ENCODE results near the gene DHTKD1. TPM values are rescaled to one million over a fixed set of nuclear protein-coding genes. Genes with fewer than 3 reads are reported as not detected.

The DHTKD1 gene
- total and polyA plus RNA-seq, 11 donors: 11.4 to 44.3 (median 28.9) TPM

DNA sequence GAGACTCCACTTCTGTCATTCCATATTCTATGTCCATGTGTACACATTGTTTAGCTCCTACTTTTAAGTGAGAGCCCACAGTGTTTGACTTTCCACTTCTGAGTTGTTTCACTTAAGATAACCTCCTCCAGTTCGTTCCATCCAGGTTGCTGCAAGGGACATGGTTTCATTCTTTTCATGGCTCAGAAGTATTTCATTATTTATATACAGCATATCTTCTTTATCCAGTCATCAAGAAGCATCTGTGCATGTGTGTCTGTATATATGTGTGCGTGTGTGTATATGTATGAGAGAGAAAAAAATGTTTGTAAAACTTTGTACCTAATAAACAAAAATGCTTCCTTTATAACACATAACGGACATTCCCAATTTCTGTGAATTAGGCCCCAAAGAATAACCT lies 66.9 kb downstream of the DHTKD1 start:
- Histone ChIP-seq H3K27ac (no peak overlapping the region), H3K4me3 (no peak overlapping the region), H3K36me3 (peaks cover 0 to 74% (median 55%) of the 10 kb centered on the region in 9 donors), H3K9me3 (no peaks in the 10 kb centered on the region), H3K27me3 (no peaks in the 10 kb centered on the region), H3K4me1 (peaks cover 0 to 8% (median under 1%) of the 10 kb centered on the region in 12 donors)
- ATAC-seq: no peak
- intact Hi-C loops (cut with DNase I): no loop called here
- DNase-seq: no peak
- TF ChIP-seq CTCF (IDR thresholded peaks at IDR 0.05) (no peak), POLR2A (IDR thresholded peaks at IDR 0.05) (no peak)
- 83 to 87% (median 85%) methylated on average over 3 of the region's 3 CpGs for WGBS, 4 donors

DNA sequence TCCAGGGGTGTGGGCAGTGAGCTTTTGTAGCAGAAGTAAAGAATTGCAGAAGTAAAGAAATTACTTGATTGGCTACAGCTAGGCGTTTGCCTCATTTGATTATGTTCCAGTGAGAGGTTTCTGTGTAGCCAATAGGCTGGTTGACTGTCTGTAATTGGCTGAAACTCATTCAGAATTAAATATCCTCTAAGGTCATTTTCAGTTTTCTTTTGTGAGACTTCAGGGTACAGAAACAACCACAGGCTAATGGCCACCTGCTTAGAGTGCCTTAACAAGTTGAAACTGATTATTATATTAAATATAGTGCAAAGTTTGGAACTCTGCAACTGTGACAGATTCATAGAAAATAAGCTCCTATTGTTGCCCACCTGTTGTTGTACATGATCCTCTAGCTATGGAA lies 71.3 kb downstream of the DHTKD1 start:
- Histone ChIP-seq H3K9me3 (no peaks in the 10 kb centered on the region), H3K27ac (no peak overlapping the region), H3K4me3 (no peak overlapping the region), H3K36me3 (peaks cover 0 to 89% (median 72%) of the 10 kb centered on the region in 9 donors), H3K4me1 (no peaks in the 10 kb centered on the region), H3K27me3 (no peaks in the 10 kb centered on the region)
- ATAC-seq: no peak
- 86 to 97% (median 92%) methylated on average over 1 of the region's 1 CpG for WGBS, 4 donors
- DNase-seq: no peak
- TF ChIP-seq CTCF (IDR thresholded peaks at IDR 0.05): no peak
- no peak for TF ChIP-seq POLR2A (IDR thresholded peaks at IDR 0.05)
- intact Hi-C loops (cut with DNase I): no loop called here

DNA sequence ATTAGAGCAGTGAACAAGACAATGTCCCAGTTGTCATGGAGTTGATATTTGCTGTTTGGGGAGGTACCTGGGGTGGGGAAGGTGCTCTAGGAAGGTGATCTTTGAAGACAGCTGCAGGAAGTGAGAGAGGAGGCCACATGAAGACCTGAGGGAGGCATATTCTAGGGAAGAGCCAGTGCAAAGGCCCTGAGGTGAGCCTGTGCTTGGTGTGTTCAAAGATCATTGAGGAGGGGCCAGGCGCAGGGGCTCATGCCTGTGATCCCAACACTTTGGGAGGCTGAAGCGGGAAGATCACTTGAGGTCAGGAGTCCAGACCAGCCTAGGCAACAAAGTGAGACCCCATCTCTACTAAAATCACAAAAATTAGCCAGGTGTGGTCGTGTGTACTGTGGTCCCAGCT lies 75.8 kb downstream of the DHTKD1 start:
- no peak overlapping the region for H3K4me3 ChIP-seq
- no peak for DNase-seq
- intact Hi-C loops (cut with DNase I): no loop called here
- WGBS, 4 donors: 95 to 98% (median 97%) methylated on average over 3 of the region's 3 CpGs
- no peaks in the 10 kb centered on the region for H3K27me3 ChIP-seq
- no peak overlapping the region for H3K27ac ChIP-seq
- no peak for ATAC-seq
- TF ChIP-seq CTCF (IDR thresholded peaks at IDR 0.05) (no peak), POLR2A (IDR thresholded peaks at IDR 0.05) (no peak)
- no peaks in the 10 kb centered on the region for H3K4me1 ChIP-seq
- no peaks in the 10 kb centered on the region for H3K9me3 ChIP-seq
- peaks cover 0 to 80% (median 45%) of the 10 kb centered on the region in 9 donors for H3K36me3 ChIP-seq

DNA sequence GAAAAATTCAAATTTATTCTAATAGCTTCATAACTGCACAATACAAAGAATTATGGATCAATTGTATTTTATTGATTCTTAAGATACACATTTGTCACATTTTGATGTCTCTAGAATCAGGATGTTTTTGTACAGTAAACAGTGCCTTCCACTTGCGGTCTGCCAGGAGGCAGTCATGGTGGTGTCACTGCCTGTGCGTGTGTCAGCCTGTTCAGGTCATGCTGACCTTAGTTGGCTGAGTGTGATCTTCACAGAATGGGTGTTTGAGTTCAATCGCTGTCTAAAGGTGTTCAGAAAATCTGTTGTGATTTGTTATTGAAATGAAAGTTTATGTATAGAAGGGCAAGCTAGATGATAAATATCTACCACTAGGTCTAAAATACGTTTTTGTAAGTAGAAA lies 81.4 kb downstream of the DHTKD1 start:
- DNase-seq (no peak), ATAC-seq (no peak)
- H3K4me3 ChIP-seq: no peak overlapping the region
- H3K36me3 ChIP-seq: peaks cover 0 to 76% (median 31%) of the 10 kb centered on the region in 9 donors
- H3K27me3 ChIP-seq: no peaks in the 10 kb centered on the region
- whole genome bisulfite sequencing, 4 donors: 78 to 98% (median 84%) methylated on average over 4 of the region's 4 CpGs
- H3K9me3 ChIP-seq: no peaks in the 10 kb centered on the region
- H3K27ac ChIP-seq: no peak overlapping the region
- TF ChIP-seq POLR2A (IDR thresholded peaks at IDR 0.05): no peak
- TF ChIP-seq CTCF (IDR thresholded peaks at IDR 0.05): no peak
- intact Hi-C loops (cut with DNase I): no loop called here
- no peaks in the 10 kb centered on the region for H3K4me1 ChIP-seq

Measured in heart left ventricle (tissue), 16 donors.